Sigmoid colon (tissue), 7 donors: ENCODE results near the gene TNRC18. TPM values are rescaled to one million over a fixed set of nuclear protein-coding genes. Genes with fewer than 3 reads are reported as not detected.

Experiments used
- DNase-seq: peaks from one replicate; pipeline ENCODE4 v3.0.0-alpha.2; 2019
- H3K27ac ChIP-seq, 4 donors: fragments of 200-600 bp; sonication (generic); one replicate each; pipeline ENCODE4 v1.5.1; 2016 to 2019; ENCODE audit warnings: mild to moderate bottlenecking in 1 of 4
- H3K27me3 ChIP-seq, 3 donors: fragments of 200-600 bp; sonication (generic); one replicate each; pipeline ENCODE4 v1.5.1; 2019; ENCODE audit warnings: mild to moderate bottlenecking in 1 of 3
- H3K36me3 ChIP-seq, 4 donors: fragments of 200-600 bp; sonication (generic); one replicate each; pipeline ENCODE4 v1.5.1; 2016 to 2019
- H3K4me1 ChIP-seq, 4 donors: fragments of 200-600 bp; sonication (generic); one replicate each; pipeline ENCODE4 v1.5.1; 2017 to 2019
- H3K4me3 ChIP-seq, 4 donors: fragments of 200-600 bp; sonication (generic); one replicate each; pipeline ENCODE4 v1.5.1; 2017 to 2019; ENCODE audit warnings: mild to moderate bottlenecking in 2 of 4, moderate library complexity in 1 of 4
- H3K9me3 ChIP-seq, 4 donors: fragments of 200-600 bp in 3 of 4; sonication (generic) in 3 of 4; one replicate each; pipeline versions ENCODE4 v1.5.1 to v1.6.1; 2013 to 2019
- EP300 ChIP-seq, 4 donors: sonication (generic); formaldehyde crosslinking; IDR thresholded peaks; one replicate each; pipeline ENCODE4 v1.6.1; 2017; ENCODE audit warnings: antibody characterized with exemption in 4 of 4
- POLR2A ChIP-seq, 2 donors: fragments of 450-650 bp; IDR thresholded peaks; one replicate each; pipeline ENCODE4 v1.6.1; 2016; ENCODE audit warnings: antibody characterized with exemption in 2 of 2, mild to moderate bottlenecking in 2 of 2, moderate library complexity in 2 of 2
- POLR2AphosphoS5 ChIP-seq, 4 donors: sonication (generic); formaldehyde crosslinking; IDR thresholded peaks; one replicate each; pipeline ENCODE4 v1.6.1; 2017; ENCODE audit warnings: antibody characterized with exemption in 4 of 4
- WGBS, 2 donors: extraction: QIAGEN DNeasy Blood & Tissue Kit; methylation state at CpG; one replicate each; pipeline ENCODE4 v1.1.7; 2013; 5-methylcytosine and 5-hydroxymethylcytosine counted together
- intact Hi-C: fragments of 100-400 bp; cut with DNase I; formaldehyde crosslinking; loops from one replicate; pipeline ENCODE4 v1.15.1; 2023
- polyA plus RNA-seq, 3 donors: library from polyadenylated mRNA; stranded (reverse); fragments of 200-250 nt; gene quantifications; one replicate each; pipeline ENCODE4 v1.2.3, GENCODE V29; 2013
- total RNA-seq, 4 donors: library from RNA; depleted of rRNA; stranded (reverse); fragments of >200 nt; gene quantifications; one replicate each; pipeline ENCODE4 v1.1.0, GENCODE V29; 2016
- TF ChIP-seq, protein P1 (sequence below), 4 experiments: fragments of 450-650 bp in 3 of 4; fragments of 200-600 bp in 1 of 4; IDR thresholded peaks; one replicate each; pipeline ENCODE4 v1.5.1; 2016 to 2019; ENCODE audit warnings: antibody characterized with exemption in 4 of 4, mild to moderate bottlenecking in 3 of 4, moderate library complexity in 2 of 4
- donor health status: healthy with polysubstance abuse.
- donor health status: Bipolar disorder and iron deficiency.
- donor health status: healthy.

Gene TNRC18
- total and polyA plus RNA-seq, 7 donors: 12.6 to 187 (median 44.9) TPM

DNA sequence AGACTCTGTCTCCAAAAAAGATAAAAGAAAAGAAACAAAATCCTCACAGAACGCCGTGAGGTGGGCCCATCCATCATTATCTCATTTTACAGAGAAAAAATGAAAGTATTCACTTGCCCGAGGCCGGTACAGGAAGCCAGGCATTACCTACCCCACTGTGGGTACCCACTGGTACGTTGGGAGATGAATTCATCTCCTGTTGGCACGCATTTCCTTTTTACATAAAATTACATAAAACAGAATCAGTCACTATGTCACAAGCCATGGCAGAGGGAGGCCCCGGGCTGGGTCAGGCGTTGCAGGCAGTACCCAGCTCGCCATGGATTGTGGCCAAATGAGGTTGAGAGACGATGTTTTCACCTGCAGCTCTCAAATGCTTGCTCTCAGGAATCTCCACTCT lies 38.6 kb upstream of the TNRC18 start:
- intact Hi-C loops: no loop called here
- Histone ChIP-seq H3K36me3 (no peaks in the 10 kb centered on the region), H3K27me3 (no peaks in the 10 kb centered on the region), H3K4me3 (no peak overlapping the region), H3K9me3 (no peaks in the 10 kb centered on the region), H3K4me1 (peaks cover 0 to 13% (median 12%) of the 10 kb centered on the region in 4 donors), H3K27ac (no peak overlapping the region)
- DNase-seq: no peak
- TF ChIP-seq POLR2A (IDR thresholded peaks at IDR 0.05): no peak
- TF ChIP-seq, protein P1, sequence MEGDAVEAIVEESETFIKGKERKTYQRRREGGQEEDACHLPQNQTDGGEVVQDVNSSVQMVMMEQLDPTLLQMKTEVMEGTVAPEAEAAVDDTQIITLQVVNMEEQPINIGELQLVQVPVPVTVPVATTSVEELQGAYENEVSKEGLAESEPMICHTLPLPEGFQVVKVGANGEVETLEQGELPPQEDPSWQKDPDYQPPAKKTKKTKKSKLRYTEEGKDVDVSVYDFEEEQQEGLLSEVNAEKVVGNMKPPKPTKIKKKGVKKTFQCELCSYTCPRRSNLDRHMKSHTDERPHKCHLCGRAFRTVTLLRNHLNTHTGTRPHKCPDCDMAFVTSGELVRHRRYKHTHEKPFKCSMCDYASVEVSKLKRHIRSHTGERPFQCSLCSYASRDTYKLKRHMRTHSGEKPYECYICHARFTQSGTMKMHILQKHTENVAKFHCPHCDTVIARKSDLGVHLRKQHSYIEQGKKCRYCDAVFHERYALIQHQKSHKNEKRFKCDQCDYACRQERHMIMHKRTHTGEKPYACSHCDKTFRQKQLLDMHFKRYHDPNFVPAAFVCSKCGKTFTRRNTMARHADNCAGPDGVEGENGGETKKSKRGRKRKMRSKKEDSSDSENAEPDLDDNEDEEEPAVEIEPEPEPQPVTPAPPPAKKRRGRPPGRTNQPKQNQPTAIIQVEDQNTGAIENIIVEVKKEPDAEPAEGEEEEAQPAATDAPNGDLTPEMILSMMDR (IDR thresholded peaks at IDR 0.05): no peak
- 62 to 90% methylated on average over 10 of the region's 10 CpGs for whole genome bisulfite sequencing, 2 donors

DNA sequence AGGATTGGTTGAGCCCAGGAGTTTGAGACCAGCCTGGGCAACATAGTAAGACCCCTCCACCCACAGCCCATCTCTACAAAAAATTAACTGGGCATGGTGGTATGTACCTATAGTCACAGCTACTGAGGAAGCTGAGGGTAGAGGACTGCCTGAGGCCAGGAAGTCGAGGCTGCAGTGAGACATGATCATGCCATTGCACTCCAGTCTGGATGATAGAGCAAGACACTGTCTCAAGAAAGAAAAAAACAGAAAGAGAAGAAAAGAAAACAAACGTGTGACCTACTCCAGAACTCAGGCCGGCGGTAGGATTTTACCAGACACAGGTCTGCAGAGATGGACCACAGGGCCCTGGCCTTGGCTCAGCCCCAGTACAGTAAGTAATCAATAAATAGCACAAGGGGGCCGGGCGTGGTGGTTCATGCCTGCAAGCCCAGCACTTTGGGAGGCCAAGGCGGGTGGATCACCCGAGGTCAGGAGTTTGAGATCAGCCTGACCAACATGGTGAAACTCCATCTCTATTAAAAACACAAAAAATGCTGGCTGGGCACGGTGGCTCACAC lies 35.4 kb upstream of the TNRC18 start:
- Histone ChIP-seq H3K36me3 (no peaks in the 10 kb centered on the region), H3K4me3 (no peak overlapping the region), H3K27ac (no peak overlapping the region), H3K4me1 (peaks cover 0 to 13% (median 12%) of the 10 kb centered on the region in 4 donors), H3K27me3 (no peaks in the 10 kb centered on the region), H3K9me3 (no peaks in the 10 kb centered on the region)
- 83 to 89% methylated on average over 9 of the region's 9 CpGs for WGBS, 2 donors
- no peak for DNase-seq
- intact Hi-C loops: no loop called here
- TF ChIP-seq POLR2AphosphoS5 (IDR thresholded peaks at IDR 0.05) (no peak), POLR2A (IDR thresholded peaks at IDR 0.05) (no peak), EP300 (IDR thresholded peaks at IDR 0.05) (no peak)
- TF ChIP-seq, protein P1 (IDR thresholded peaks at IDR 0.05): no peak

DNA sequence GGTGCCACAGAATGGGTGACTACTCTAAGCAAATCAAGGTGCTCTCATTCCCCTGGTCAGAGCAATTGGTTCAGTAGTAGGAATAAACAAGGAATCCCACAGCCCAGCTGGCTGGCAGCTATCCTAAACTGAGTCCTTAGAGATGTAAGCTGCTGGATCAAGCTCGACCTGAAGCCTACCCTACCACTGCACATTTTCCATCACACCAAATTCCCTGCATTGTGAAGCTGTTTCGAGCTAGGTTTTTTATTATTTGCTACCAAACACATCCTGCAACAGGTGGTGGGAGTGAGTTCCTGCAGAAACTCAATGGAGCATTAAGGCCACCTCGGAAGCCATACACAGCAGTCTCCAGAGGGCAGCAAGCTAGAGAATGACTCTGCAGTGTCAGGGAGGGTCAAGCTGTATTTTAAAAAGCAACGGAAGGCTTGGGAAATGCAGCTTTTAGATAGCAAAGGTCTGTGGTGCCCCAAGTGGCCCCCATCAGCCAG lies 33.7 kb upstream of the TNRC18 start:
- no peaks in the 10 kb centered on the region for H3K27me3 ChIP-seq
- no peak overlapping the region for H3K4me3 ChIP-seq
- TF ChIP-seq EP300 (IDR thresholded peaks at IDR 0.05) (no peak), POLR2AphosphoS5 (IDR thresholded peaks at IDR 0.05) (no peak), POLR2A (IDR thresholded peaks at IDR 0.05) (no peak)
- TF ChIP-seq, protein P1 (IDR thresholded peaks at IDR 0.05): no peak
- H3K27ac ChIP-seq: peak overlapping the region; percentile 40 to 70 (median 61)
- no peaks in the 10 kb centered on the region for H3K36me3 ChIP-seq
- intact Hi-C loops: no loop called here
- DNase-seq: no peak
- H3K4me1 ChIP-seq: peaks cover 0 to 13% (median 12%) of the 10 kb centered on the region in 4 donors
- WGBS, 2 donors: 51 to 83% methylated on average over 4 of the region's 4 CpGs
- no peaks in the 10 kb centered on the region for H3K9me3 ChIP-seq

DNA sequence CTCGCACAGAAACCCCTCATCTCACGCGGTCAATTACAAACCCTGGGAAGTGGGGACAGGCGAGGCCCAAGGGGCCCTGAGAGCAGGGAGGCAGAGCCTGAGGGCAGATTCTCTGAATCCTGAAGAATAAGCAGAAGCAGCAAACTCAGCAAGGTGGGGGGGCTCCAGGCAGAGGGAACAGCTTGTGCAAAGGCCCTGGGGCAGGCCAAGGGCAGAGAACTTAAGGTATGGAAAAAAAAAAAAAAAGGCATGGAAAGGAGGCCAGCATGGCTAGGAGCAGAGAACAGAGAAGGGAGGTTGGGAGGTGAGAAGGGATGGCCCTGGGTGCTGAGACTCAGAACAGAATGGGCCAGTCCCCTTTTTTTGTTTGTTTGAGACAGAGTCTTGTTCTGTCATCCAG lies 32.8 kb upstream of the TNRC18 start:
- Histone ChIP-seq H3K27me3 (no peaks in the 10 kb centered on the region), H3K36me3 (no peaks in the 10 kb centered on the region), H3K27ac (no peak overlapping the region), H3K4me1 (peaks cover 0 to 13% (median 12%) of the 10 kb centered on the region in 4 donors), H3K9me3 (no peaks in the 10 kb centered on the region), H3K4me3 (no peak overlapping the region)
- DNase-seq: no peak
- intact Hi-C loops: no loop called here
- TF ChIP-seq, protein P1 (IDR thresholded peaks at IDR 0.05): no peak
- TF ChIP-seq EP300 (IDR thresholded peaks at IDR 0.05): no peak
- no peak for TF ChIP-seq POLR2A (IDR thresholded peaks at IDR 0.05)
- TF ChIP-seq POLR2AphosphoS5 (IDR thresholded peaks at IDR 0.05): no peak
- 96 to 97% methylated on average over 4 of the region's 4 CpGs for WGBS, 2 donors
